NCI-H1694 treated with DMSO at 0.1 percent for 48 hours (cell line): Measurements from ENCODE around the gene ZIC5.

Experiments
- DNase-seq: peaks from one replicate; lab custom pipeline; 2025; lab: John Stamatoyannopoulos, UW

ZIC5 gene

GRCh38 chr13:99975626-99976025 lies 4.1 kb upstream of the ZIC5 start:
- no peak for DNase-seq

GRCh38 chr13:99974939-99975561 lies 3.5 kb upstream of the ZIC5 start:
- no peak for DNase-seq

- DNase-seq = no peak
Measured at GRCh38 chr13:99974296-99974938, 2.9 kb upstream of the ZIC5 start.

- DNase-seq = no peak
Measured at GRCh38 chr13:99973808-99974185, 2.2 kb upstream of the ZIC5 start.

- no peak for DNase-seq
Measured at GRCh38 chr13:99973163-99973807, 1.7 kb upstream of the ZIC5 start.

GRCh38 chr13:99972190-99972731 lies 694 bp upstream of the ZIC5 start:
- DNase-seq = no peak

GRCh38 chr13:99970651-99971575 lies 654 bp downstream of the ZIC5 start:
- no peak for DNase-seq

- peak; percentile 38 for DNase-seq
Measured at GRCh38 chr13:99969919-99970650, 1.5 kb downstream of the ZIC5 start.

GRCh38 chr13:99969453-99969918 lies 2.1 kb downstream of the ZIC5 start:
- DNase-seq = no peak

- DNase-seq = no peak
Measured at GRCh38 chr13:99968521-99969452, 2.8 kb downstream of the ZIC5 start.

GRCh38 chr13:99967869-99968520 lies 3.6 kb downstream of the ZIC5 start:
- no peak for DNase-seq

GRCh38 chr13:99967498-99967868 lies 4.1 kb downstream of the ZIC5 start:
- DNase-seq = no peak

GRCh38 chr13:99966064-99966805 lies 5.3 kb downstream of the ZIC5 start:
- DNase-seq = no peak

GRCh38 chr13:99965329-99966000 lies 6.1 kb downstream of the ZIC5 start:
- DNase-seq = no peak

- DNase-seq = no peak
Measured at GRCh38 chr13:99963816-99964339, 7.7 kb downstream of the ZIC5 start.

GRCh38 chr13:99962242-99962641 lies 9.3 kb downstream of the ZIC5 start:
- no peak for DNase-seq

GRCh38 chr13:99961636-99962035 lies 9.9 kb downstream of the ZIC5 start:
- DNase-seq = no peak

GRCh38 chr13:99960663-99961311 lies 10.8 kb downstream of the ZIC5 start:
- no peak for DNase-seq
